Fibroblast of lung (primary cell): ENCODE results near the gene SAP30BP. TPM values are rescaled to one million over a fixed set of nuclear protein-coding genes. Genes with fewer than 3 reads are reported as not detected.

Source experiments
- DNase-seq, 2 donors: peaks; one replicate each; pipeline versions ENCODE4 v3.0.0 to v3.0.0-alpha.2; 2010; ENCODE audit warnings: low read depth in 2 of 2
- H2AFZ ChIP-seq: 2 replicates; pipeline ENCODE4 v1.5.1; 2012; ENCODE audit warnings: low read length, control low read depth, inconsistent platforms
- H3K27ac ChIP-seq: 2 replicates; pipeline ENCODE4 v1.5.1; 2011; ENCODE audit warnings: low read length, control low read depth; ENCODE audit not compliant: insufficient read depth
- H3K27me3 ChIP-seq: 2 replicates; pipeline ENCODE4 v1.5.1; 2011; ENCODE audit warnings: mild to moderate bottlenecking, low read length; ENCODE audit not compliant: control insufficient read depth, insufficient read depth
- H3K36me3 ChIP-seq: 2 replicates; pipeline ENCODE4 v1.5.1; 2011; ENCODE audit warnings: low read length; ENCODE audit not compliant: control insufficient read depth, insufficient read depth
- H3K4me1 ChIP-seq: 2 replicates; pipeline ENCODE4 v1.5.1; 2011; ENCODE audit warnings: low read length; ENCODE audit not compliant: control insufficient read depth, insufficient read depth; ENCODE audit errors: extremely low read depth
- H3K4me2 ChIP-seq: 2 replicates; pipeline ENCODE4 v1.5.1; 2011; ENCODE audit warnings: low read length, control low read depth; ENCODE audit not compliant: insufficient read depth; ENCODE audit errors: extremely low read depth
- H3K4me3 ChIP-seq, 4 experiments: fragments of 200-600 bp in 1 of 4; sonication (generic) in 1 of 4; replicated peaks in 1 of 4; 2 replicates each; pipeline ENCODE4 v1.5.1; 2011 to 2016; ENCODE audit warnings: low read length in 4 of 4, low read depth in 3 of 4, mild to moderate bottlenecking in 3 of 4, control low read depth in 2 of 4, inconsistent platforms in 1 of 4, mixed read lengths in 1 of 4; ENCODE audit not compliant: insufficient read depth in 1 of 4; ENCODE audit errors: control extremely low read depth in 1 of 4
- H3K79me2 ChIP-seq: 2 replicates; pipeline ENCODE4 v1.5.1; 2012; ENCODE audit warnings: mild to moderate bottlenecking, low read length, inconsistent platforms; ENCODE audit not compliant: control insufficient read depth, insufficient read depth
- H3K9ac ChIP-seq: 2 replicates; pipeline ENCODE4 v1.5.1; 2011; ENCODE audit warnings: mild to moderate bottlenecking, low read length, control low read depth; ENCODE audit not compliant: insufficient read depth
- H3K9me3 ChIP-seq: 2 replicates; pipeline ENCODE4 v1.5.1; 2012; ENCODE audit warnings: low read depth, low read length; ENCODE audit not compliant: control insufficient read depth, insufficient read depth
- H4K20me1 ChIP-seq: 2 replicates; pipeline ENCODE4 v1.5.1; 2011; ENCODE audit warnings: low read length; ENCODE audit not compliant: control insufficient read depth, insufficient read depth; ENCODE audit errors: extremely low read depth
- EZH2 ChIP-seq: IDR thresholded peaks from 2 replicates; pipeline ENCODE4 v1.5.1; 2012; ENCODE audit warnings: low read length, control low read depth, mild to moderate bottlenecking; ENCODE audit errors: missing control alignments
- polyA plus RNA-seq, 2 donors: library from polyadenylated mRNA; depleted of rRNA in 1 of 2; stranded (reverse) in 1 of 2; unstranded in 1 of 2; fragments of >200 nt; gene quantifications; 2 replicates each; pipeline ENCODE4 v1.2.1, GENCODE V29; 2011 to 2012; ENCODE audit warnings: missing spikeins in 1 of 2
- total RNA-seq: library from RNA; depleted of rRNA; stranded (reverse); fragments of >200 nt; gene quantifications from 2 replicates; pipeline ENCODE4 v1.2.1, GENCODE V29; 2014
- TF ChIP-seq, protein P1 (sequence below), 2 donors: IDR thresholded peaks in 1 of 2; conservative IDR thresholded peaks in 1 of 2; 1 replicate in 1 of 2; 2 replicates in 1 of 2; pipeline ENCODE4 v1.5.1; 2011 to 2012; ENCODE audit warnings: low read length in 2 of 2, control low read depth in 1 of 2, inconsistent platforms in 1 of 2, low read depth in 1 of 2, mild to moderate bottlenecking in 1 of 2

The SAP30BP gene
- total and polyA plus RNA-seq, 2 donors (not counting 1 experiment from before 2014, with no cell fraction given), result 43.9 to 61.0 TPM

- H2AFZ ChIP-seq, result no peak overlapping the region
- no peak for DNase-seq
- H3K4me3 ChIP-seq, result no peak overlapping the region
- no peak overlapping the region for H3K27ac ChIP-seq
- H3K9me3 ChIP-seq, result no peaks in the 10 kb centered on the region
- H4K20me1 ChIP-seq, result no peaks in the 10 kb centered on the region
- H3K27me3 ChIP-seq, result no peaks in the 10 kb centered on the region
- H3K4me1 ChIP-seq, result peaks cover 9% of the 10 kb centered on the region
- H3K79me2 ChIP-seq, result peaks cover 3% of the 10 kb centered on the region
- no peak for TF ChIP-seq EZH2
- TF ChIP-seq, protein P1, sequence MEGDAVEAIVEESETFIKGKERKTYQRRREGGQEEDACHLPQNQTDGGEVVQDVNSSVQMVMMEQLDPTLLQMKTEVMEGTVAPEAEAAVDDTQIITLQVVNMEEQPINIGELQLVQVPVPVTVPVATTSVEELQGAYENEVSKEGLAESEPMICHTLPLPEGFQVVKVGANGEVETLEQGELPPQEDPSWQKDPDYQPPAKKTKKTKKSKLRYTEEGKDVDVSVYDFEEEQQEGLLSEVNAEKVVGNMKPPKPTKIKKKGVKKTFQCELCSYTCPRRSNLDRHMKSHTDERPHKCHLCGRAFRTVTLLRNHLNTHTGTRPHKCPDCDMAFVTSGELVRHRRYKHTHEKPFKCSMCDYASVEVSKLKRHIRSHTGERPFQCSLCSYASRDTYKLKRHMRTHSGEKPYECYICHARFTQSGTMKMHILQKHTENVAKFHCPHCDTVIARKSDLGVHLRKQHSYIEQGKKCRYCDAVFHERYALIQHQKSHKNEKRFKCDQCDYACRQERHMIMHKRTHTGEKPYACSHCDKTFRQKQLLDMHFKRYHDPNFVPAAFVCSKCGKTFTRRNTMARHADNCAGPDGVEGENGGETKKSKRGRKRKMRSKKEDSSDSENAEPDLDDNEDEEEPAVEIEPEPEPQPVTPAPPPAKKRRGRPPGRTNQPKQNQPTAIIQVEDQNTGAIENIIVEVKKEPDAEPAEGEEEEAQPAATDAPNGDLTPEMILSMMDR (conservative IDR thresholded peaks at IDR 0.05 in 1 of 2, IDR thresholded peaks at IDR 0.05 in 1 of 2; ENCODE audit: low read depth in 1 of 2, low read length in 2 of 2), result no peak
- H3K4me2 ChIP-seq, result no peak overlapping the region
- no peak overlapping the region for H3K9ac ChIP-seq
- peaks cover 22% of the 10 kb centered on the region for H3K36me3 ChIP-seq
Observed at GRCh38 chr17:75697651-75698291, 30.6 kb downstream of the SAP30BP start.

GRCh38 chr17:75698659-75699058 is 31.5 kb downstream of the SAP30BP start:
- H4K20me1 ChIP-seq, result no peaks in the 10 kb centered on the region
- H3K9me3 ChIP-seq, result no peaks in the 10 kb centered on the region
- H3K27me3 ChIP-seq, result no peaks in the 10 kb centered on the region
- H3K4me3 ChIP-seq, result no peak overlapping the region
- no peak overlapping the region for H2AFZ ChIP-seq
- peaks cover 9% of the 10 kb centered on the region for H3K4me1 ChIP-seq
- no peak for TF ChIP-seq EZH2
- TF ChIP-seq, protein P1 (conservative IDR thresholded peaks at IDR 0.05 in 1 of 2, IDR thresholded peaks at IDR 0.05 in 1 of 2; ENCODE audit: low read depth in 1 of 2, low read length in 2 of 2), result no peak
- no peak overlapping the region for H3K27ac ChIP-seq
- no peaks in the 10 kb centered on the region for H3K79me2 ChIP-seq
- no peak overlapping the region for H3K4me2 ChIP-seq
- no peak overlapping the region for H3K9ac ChIP-seq
- peaks cover 30% of the 10 kb centered on the region for H3K36me3 ChIP-seq
- no peak for DNase-seq

DNA sequence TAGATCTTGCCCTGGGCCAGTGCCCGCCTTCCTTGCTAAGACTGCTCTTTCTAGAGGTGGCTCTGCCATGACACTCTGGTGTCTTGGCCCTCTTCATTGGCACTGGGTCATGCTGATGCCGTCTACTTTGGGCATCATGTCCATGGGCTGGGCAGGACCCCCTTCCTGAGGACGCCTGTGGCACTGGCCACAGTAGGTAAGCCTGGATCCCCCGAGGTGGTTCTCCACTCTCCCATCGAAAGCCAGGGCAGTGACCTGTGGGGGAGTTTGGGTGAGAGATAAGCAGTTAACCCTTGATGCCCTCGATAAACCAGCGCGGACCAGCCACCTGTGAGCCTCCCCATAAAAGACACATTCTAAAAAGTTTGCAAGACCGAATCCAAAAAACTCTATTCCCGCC is 34.1 kb downstream of the SAP30BP start:
- Histone ChIP-seq H3K79me2 (no peaks in the 10 kb centered on the region), H3K9ac (no peak overlapping the region), H3K9me3 (no peaks in the 10 kb centered on the region), H4K20me1 (no peaks in the 10 kb centered on the region), H3K27ac (no peak overlapping the region), H3K4me2 (no peak overlapping the region), H3K36me3 (peaks cover 38% of the 10 kb centered on the region), H2AFZ (no peak overlapping the region), H3K27me3 (no peaks in the 10 kb centered on the region), H3K4me1 (peaks cover 9% of the 10 kb centered on the region), H3K4me3 (no peak overlapping the region)
- DNase-seq, result no peak
- TF ChIP-seq, protein P1 (conservative IDR thresholded peaks at IDR 0.05 in 1 of 2, IDR thresholded peaks at IDR 0.05 in 1 of 2; ENCODE audit: low read depth in 1 of 2, low read length in 2 of 2), result no peak
- TF ChIP-seq EZH2, result no peak
